Lower lobe of right lung (tissue), 2 donors: ENCODE results near the gene HADH. TPM values are rescaled to one million over a fixed set of nuclear protein-coding genes. Genes with fewer than 3 reads are reported as not detected.

Experiments
- ATAC-seq, 2 donors: fragments of 200-7000 bp; cut with Tn5 transposase; one replicate each; pipeline ENCODE4 v1.9.1; 2020 to 2022; ENCODE audit warnings: mild to moderate bottlenecking in 2 of 2, moderate library complexity in 2 of 2
- DNase-seq: peaks from one replicate; pipeline ENCODE4 v3.0.0-alpha.2; 2020
- H3K27ac ChIP-seq: fragments of 200-600 bp; one replicate; pipeline ENCODE4 v1.8.0; 2022
- H3K27me3 ChIP-seq: fragments of 200-600 bp; one replicate; pipeline ENCODE4 v1.8.0; 2022; ENCODE audit warnings: low read depth
- H3K36me3 ChIP-seq: fragments of 200-600 bp; one replicate; pipeline ENCODE4 v1.8.0; 2022; ENCODE audit warnings: mild to moderate bottlenecking
- H3K4me1 ChIP-seq: fragments of 200-600 bp; one replicate; pipeline ENCODE4 v1.8.0; 2022
- H3K4me3 ChIP-seq: fragments of 200-600 bp; one replicate; pipeline ENCODE4 v1.8.0; 2022; ENCODE audit warnings: mild to moderate bottlenecking
- H3K9me3 ChIP-seq: fragments of 200-600 bp; one replicate; pipeline ENCODE4 v1.8.0; 2022
- intact Hi-C: fragments of 100-400 bp; cut with DNase I; formaldehyde crosslinking; loops from one replicate; pipeline ENCODE4 v1.11.0; 2022
- total RNA-seq: library from RNA; stranded (reverse); fragmentation: NEBNext Ultra II Directional; extraction: Animal tissue kit (Norgen Biotek cat#: 25700); gene quantifications from one replicate; pipeline ENCODE4 v1.2.1, GENCODE V29; 2021
- TF ChIP-seq, protein P1 (sequence below): fragments of 200-600 bp; IDR thresholded peaks from one replicate; pipeline ENCODE4 v1.8.0; 2022; ENCODE audit warnings: antibody characterized with exemption, mild to moderate bottlenecking
- donor health status: DM: no; HTN: yes; CAD: no; lungs with severe emphysema.

Gene HADH
- total RNA-seq, 1 donor from 2014 or later: 48.2 TPM

DNA sequence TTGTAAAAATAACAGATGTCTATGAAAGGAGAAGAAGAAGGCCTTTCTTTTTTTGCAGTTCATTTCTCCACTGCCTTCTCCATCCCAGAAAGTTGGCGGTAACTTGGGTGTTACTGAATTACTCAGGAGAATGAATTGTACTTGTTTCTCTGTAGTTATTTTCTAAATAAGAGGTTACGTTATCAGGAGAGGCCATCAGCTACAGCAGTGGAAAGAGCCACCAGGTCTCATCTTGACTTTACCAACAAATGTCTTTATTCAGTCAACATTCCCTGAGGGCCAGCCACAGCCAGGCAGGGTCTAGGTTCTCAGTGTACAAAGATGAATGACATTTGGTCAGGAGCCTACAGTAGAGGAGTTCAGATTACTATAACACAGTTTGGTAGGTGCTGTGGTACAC is 8.1 kb downstream of the HADH start:
- intact Hi-C loops: no loop called here
- H3K27ac ChIP-seq: peak overlapping the region; percentile 25
- no peaks in the 10 kb centered on the region for H3K27me3 ChIP-seq
- no peak overlapping the region for H3K4me3 ChIP-seq
- DNase-seq (no peak), ATAC-seq (no peak)
- peaks cover 44% of the 10 kb centered on the region for H3K4me1 ChIP-seq
- H3K9me3 ChIP-seq: no peaks in the 10 kb centered on the region
- H3K36me3 ChIP-seq: no peaks in the 10 kb centered on the region
- TF ChIP-seq, protein P1, sequence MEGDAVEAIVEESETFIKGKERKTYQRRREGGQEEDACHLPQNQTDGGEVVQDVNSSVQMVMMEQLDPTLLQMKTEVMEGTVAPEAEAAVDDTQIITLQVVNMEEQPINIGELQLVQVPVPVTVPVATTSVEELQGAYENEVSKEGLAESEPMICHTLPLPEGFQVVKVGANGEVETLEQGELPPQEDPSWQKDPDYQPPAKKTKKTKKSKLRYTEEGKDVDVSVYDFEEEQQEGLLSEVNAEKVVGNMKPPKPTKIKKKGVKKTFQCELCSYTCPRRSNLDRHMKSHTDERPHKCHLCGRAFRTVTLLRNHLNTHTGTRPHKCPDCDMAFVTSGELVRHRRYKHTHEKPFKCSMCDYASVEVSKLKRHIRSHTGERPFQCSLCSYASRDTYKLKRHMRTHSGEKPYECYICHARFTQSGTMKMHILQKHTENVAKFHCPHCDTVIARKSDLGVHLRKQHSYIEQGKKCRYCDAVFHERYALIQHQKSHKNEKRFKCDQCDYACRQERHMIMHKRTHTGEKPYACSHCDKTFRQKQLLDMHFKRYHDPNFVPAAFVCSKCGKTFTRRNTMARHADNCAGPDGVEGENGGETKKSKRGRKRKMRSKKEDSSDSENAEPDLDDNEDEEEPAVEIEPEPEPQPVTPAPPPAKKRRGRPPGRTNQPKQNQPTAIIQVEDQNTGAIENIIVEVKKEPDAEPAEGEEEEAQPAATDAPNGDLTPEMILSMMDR: no peak

DNA sequence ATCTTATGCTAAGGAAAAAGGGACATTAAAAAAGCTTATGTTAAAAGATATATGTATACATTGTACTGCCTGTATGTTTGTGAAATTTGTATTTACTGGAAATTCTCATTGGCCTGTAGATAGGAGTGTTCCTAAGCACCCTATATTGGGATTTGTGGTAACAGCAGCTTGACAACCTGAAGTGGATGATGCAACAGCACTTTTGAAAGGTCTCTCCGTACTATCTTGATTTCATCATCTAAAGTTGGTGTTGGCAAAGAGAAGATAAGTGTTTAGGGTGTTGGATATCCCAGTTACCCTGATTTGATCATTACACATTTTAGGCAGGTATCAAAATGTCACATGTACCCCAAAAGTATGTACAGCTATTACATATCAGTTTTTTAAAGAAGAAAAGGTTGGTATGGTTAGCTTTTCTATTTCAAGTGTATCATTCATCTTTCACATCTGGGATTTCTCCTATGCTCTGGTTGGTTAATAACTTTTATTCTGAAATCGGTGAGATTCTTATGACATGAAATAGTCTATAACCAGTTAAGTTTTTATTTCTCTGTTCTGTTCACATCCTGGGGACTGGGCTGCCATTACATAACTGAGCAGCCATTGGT is 10.3 kb downstream of the HADH start:
- H3K4me3 ChIP-seq: no peak overlapping the region
- intact Hi-C loops: no loop called here
- H3K27me3 ChIP-seq: no peaks in the 10 kb centered on the region
- no peaks in the 10 kb centered on the region for H3K9me3 ChIP-seq
- no peaks in the 10 kb centered on the region for H3K36me3 ChIP-seq
- TF ChIP-seq, protein P1: no peak
- H3K4me1 ChIP-seq: peaks cover 27% of the 10 kb centered on the region
- no peak for DNase-seq
- peak; percentile 50 to 77 for ATAC-seq
- no peak overlapping the region for H3K27ac ChIP-seq

DNA sequence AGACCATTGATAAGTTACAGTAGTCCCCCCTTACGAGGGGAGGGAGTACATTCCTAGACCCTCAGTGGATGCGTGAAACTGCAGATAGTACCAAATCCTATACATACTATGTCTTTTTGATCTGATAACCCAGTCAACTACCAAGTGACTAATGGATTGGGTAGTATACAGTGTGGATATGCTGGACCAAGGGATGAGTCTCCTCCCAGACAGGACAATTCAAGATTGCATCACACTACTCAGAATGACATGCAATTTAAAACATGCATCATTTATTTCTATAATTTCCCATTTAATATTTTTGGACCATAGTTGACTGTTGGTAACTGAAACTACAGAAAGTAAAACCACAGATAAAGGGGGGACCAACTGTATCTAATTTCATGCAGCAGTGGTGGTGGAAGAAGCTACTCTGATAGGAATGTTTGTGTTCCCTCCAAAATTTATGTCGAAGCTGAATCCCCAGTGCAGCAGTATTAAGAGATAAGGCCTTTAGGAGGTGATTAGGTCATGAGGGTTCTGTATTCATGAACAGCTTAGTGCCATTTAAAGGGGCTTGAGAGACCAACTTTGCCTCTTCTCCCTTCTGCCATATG is 11.9 kb downstream of the HADH start:
- peaks cover 27% of the 10 kb centered on the region for H3K4me1 ChIP-seq
- TF ChIP-seq, protein P1: no peak
- H3K27me3 ChIP-seq: no peaks in the 10 kb centered on the region
- H3K27ac ChIP-seq: no peak overlapping the region
- H3K36me3 ChIP-seq: no peaks in the 10 kb centered on the region
- no peaks in the 10 kb centered on the region for H3K9me3 ChIP-seq
- ATAC-seq (no peak), DNase-seq (no peak)
- H3K4me3 ChIP-seq: no peak overlapping the region
- intact Hi-C loops: no loop called here

- Histone ChIP-seq H3K9me3 (no peaks in the 10 kb centered on the region), H3K4me3 (no peak overlapping the region), H3K27ac (no peak overlapping the region), H3K27me3 (no peaks in the 10 kb centered on the region), H3K4me1 (peaks cover 13% of the 10 kb centered on the region), H3K36me3 (no peaks in the 10 kb centered on the region)
- no peak for DNase-seq
- no peak for ATAC-seq
- TF ChIP-seq, protein P1: no peak
- intact Hi-C loops: no loop called here
Observed at GRCh38 chr4:108003982-108004515, 14.4 kb downstream of the HADH start.

DNA sequence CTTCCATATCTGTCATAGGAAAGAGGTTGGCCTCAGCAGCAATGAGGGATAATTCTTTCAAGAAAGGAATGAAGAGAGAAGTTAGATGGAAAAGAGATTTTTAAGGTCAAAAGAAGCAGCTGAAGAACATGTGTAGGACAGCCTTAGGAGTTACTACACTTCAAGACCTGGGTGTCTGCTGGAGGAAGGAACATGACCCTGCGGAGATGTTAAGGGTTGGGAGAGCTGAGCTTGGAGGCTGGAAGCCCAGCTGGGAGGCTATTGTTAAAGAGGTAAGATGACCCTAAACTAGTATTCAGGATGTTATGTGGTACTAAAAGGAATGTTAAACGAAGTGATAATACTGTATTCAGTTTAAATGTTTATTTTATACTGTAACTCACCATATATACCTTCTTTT is 15.0 kb downstream of the HADH start:
- H3K4me3 ChIP-seq: no peak overlapping the region
- H3K4me1 ChIP-seq: peaks cover 10% of the 10 kb centered on the region
- no peak overlapping the region for H3K27ac ChIP-seq
- TF ChIP-seq, protein P1: no peak
- no peaks in the 10 kb centered on the region for H3K27me3 ChIP-seq
- DNase-seq: no peak
- no peaks in the 10 kb centered on the region for H3K9me3 ChIP-seq
- intact Hi-C loops: no loop called here
- ATAC-seq: no peak
- H3K36me3 ChIP-seq: no peaks in the 10 kb centered on the region
